GM18951 (cell line): ENCODE data around the gene PPARD.

Source experiments
- POLR2A ChIP-seq: IDR thresholded peaks from 4 replicates; pipeline ENCODE4 v1.6.1; 2011; ENCODE audit warnings: mild to moderate bottlenecking; ENCODE audit not compliant: insufficient read length, insufficient read depth; ENCODE audit errors: extremely low read depth
- in situ Hi-C: fragments of 300-500 bp; cut with MboI; formaldehyde crosslinking; loops from one replicate; pipeline ENCODE4 v1.12.0; 2022; ENCODE audit warnings: low sequenced_read_pairs, mixed read lengths, inconsistent platforms; ENCODE audit not compliant: unreplicated experiment

Gene PPARD

GRCh38 chr6:35352735-35353134 lies 10.4 kb downstream of the PPARD start:
- no peak for TF ChIP-seq POLR2A
- in situ Hi-C loops, result loop anchor here (10.0 kb wide), 1 partner anchor 52 kb away; no protein-coding TSS in a partner anchor

- no peak for TF ChIP-seq POLR2A
- in situ Hi-C loops, result loop anchor here (10.0 kb wide), 1 partner anchor 50 kb away; no protein-coding TSS in a partner anchor
Measured at GRCh38 chr6:35354361-35355135, 12.2 kb downstream of the PPARD start.

GRCh38 chr6:35356391-35356790 lies 14.0 kb downstream of the PPARD start:
- in situ Hi-C loops, result loop anchor here (10.0 kb wide), 1 partner anchor 48 kb away; no protein-coding TSS in a partner anchor
- no peak for TF ChIP-seq POLR2A

- TF ChIP-seq POLR2A, result no peak
- in situ Hi-C loops, result loop anchor here (10.0 kb wide), 1 partner anchor 47 kb away; no protein-coding TSS in a partner anchor
Measured at GRCh38 chr6:35357677-35358076, 15.3 kb downstream of the PPARD start.

- in situ Hi-C loops, result loop anchor here (10.0 kb wide), 1 partner anchor 47 kb away; no protein-coding TSS in a partner anchor
- TF ChIP-seq POLR2A, result no peak
Measured at GRCh38 chr6:35358086-35358485, 15.7 kb downstream of the PPARD start.

GRCh38 chr6:35359346-35359743 lies 17.0 kb downstream of the PPARD start:
- in situ Hi-C loops, result loop anchor here (10.0 kb wide), 1 partner anchor 45 kb away; no protein-coding TSS in a partner anchor

GRCh38 chr6:35359744-35360348 lies 17.5 kb downstream of the PPARD start:
- no peak for TF ChIP-seq POLR2A
- in situ Hi-C loops, result loop anchor here (10.0 kb wide), 1 partner anchor 45 kb away; no protein-coding TSS in a partner anchor

More at GRCh38 chr6:35359346-35359743, 17.0 kb downstream of the PPARD start:
- no peak for TF ChIP-seq POLR2A

- no peak for TF ChIP-seq POLR2A
- in situ Hi-C loops, result no loop called here
Measured at GRCh38 chr6:35360349-35361138, 18.2 kb downstream of the PPARD start.

- in situ Hi-C loops, result no loop called here
- TF ChIP-seq POLR2A, result no peak
Measured at GRCh38 chr6:35362200-35362599, 19.8 kb downstream of the PPARD start.

- in situ Hi-C loops, result no loop called here
- TF ChIP-seq POLR2A, result no peak
Measured at GRCh38 chr6:35363293-35363750, 21.0 kb downstream of the PPARD start.

GRCh38 chr6:35365594-35366203 lies 23.3 kb downstream of the PPARD start:
- TF ChIP-seq POLR2A, result no peak
- in situ Hi-C loops, result no loop called here

GRCh38 chr6:35366204-35366596 lies 23.8 kb downstream of the PPARD start:
- no peak for TF ChIP-seq POLR2A
- in situ Hi-C loops, result no loop called here

- in situ Hi-C loops, result no loop called here
- TF ChIP-seq POLR2A, result no peak
Measured at GRCh38 chr6:35367646-35368037, 25.3 kb downstream of the PPARD start.
